Thyroid gland (tissue), 4 donors: Measurements from ENCODE around the gene TNS4.

ENCODE experiments used
- POLR2A ChIP-seq, 2 donors: fragments of 450-650 bp; IDR thresholded peaks; one replicate each; pipeline ENCODE4 v1.6.1; 2017; ENCODE audit warnings: antibody characterized with exemption in 2 of 2, mild to moderate bottlenecking in 2 of 2, moderate library complexity in 1 of 2
- TF ChIP-seq, protein P1 (sequence below), 6 experiments: fragments of 200-600 bp in 3 of 6; fragments of 450-650 bp in 3 of 6; sonication (generic) in 3 of 6; IDR thresholded peaks; one replicate each; pipeline ENCODE4 v1.5.1; 2016 to 2019; ENCODE audit warnings: antibody characterized with exemption in 6 of 6, mild to moderate bottlenecking in 2 of 6, inconsistent platforms in 1 of 6, moderate library complexity in 1 of 6

DNA sequence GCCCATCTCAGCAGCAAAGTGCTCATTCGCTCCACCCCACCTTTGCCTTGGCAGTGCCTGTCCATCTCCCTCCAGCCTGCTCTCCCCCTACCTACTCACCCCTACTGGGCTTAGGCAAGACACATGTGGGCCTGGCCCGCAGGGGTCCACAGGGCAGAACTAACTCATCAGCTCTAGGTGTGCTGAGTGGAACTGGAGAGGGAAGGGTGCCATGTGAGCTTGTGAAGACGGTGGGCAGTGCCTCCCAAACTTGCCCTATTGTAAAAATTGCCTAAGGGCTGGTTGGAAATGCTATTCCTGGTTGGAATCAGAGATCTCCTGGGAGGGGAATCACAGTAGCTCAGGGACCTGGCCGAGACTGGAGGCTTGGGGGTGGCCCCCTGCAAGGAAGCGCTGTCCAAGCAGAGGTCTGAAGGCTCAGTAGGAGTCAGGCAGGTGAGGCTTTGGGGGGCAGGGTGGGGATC lies 29.1 kb upstream of the TNS4 start:
- TF ChIP-seq POLR2A (IDR thresholded peaks at IDR 0.05): no peak
- TF ChIP-seq, protein P1, sequence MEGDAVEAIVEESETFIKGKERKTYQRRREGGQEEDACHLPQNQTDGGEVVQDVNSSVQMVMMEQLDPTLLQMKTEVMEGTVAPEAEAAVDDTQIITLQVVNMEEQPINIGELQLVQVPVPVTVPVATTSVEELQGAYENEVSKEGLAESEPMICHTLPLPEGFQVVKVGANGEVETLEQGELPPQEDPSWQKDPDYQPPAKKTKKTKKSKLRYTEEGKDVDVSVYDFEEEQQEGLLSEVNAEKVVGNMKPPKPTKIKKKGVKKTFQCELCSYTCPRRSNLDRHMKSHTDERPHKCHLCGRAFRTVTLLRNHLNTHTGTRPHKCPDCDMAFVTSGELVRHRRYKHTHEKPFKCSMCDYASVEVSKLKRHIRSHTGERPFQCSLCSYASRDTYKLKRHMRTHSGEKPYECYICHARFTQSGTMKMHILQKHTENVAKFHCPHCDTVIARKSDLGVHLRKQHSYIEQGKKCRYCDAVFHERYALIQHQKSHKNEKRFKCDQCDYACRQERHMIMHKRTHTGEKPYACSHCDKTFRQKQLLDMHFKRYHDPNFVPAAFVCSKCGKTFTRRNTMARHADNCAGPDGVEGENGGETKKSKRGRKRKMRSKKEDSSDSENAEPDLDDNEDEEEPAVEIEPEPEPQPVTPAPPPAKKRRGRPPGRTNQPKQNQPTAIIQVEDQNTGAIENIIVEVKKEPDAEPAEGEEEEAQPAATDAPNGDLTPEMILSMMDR (IDR thresholded peaks at IDR 0.05): no peak
